ENCODE data around the gene AGAP3.

AGAP3 gene

GRCh38 chr7:151174246-151175046 lies 88.2 kb downstream of the AGAP3 start:
- FAIRE-seq (no peak), DNase-seq (ENCODE audit: insufficient read length, low spot score) (no peak)

DNA sequence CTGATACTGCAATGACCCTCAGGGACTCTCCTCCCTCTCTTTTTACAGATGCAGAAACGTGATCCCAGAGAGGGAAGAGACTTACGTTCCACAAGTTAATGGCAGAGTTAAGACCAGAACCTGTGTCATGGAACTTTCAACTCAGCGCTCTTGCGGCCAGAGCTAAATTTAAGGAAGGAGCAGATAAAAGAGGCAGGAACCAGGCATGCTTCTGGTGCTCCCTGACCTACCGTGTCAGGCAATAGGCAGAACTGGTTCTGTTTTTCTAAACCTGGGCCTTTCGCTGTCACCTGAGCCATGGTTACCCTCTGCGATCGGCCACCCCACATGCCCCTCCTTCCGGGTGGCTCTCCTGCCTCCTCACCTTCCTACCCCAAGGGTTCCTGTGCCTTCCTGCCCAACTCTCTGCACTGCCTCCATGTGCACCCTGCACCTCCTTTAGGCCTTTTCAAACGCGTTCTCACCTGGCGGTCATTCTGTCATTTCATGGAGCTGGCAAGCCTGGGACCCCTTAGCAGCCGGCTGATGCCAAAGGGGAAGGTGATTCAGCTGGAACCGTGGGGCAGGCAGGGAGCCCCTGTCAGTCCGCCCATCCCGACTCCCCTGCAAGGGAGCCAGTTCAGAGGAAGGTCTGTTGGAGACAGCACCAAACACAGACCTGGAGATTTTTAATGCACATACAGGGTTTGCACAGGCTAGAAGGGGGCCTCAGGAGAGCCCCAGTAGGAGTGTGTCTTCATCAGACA lies 88.9 kb downstream of the AGAP3 start:
- no peak for FAIRE-seq
- DNase-seq (ENCODE audit: insufficient read length, low spot score), result no peak

More at GRCh38 chr7:151174246-151175046, 88.2 kb downstream of the AGAP3 start:
- TF ChIP-seq, protein P1, sequence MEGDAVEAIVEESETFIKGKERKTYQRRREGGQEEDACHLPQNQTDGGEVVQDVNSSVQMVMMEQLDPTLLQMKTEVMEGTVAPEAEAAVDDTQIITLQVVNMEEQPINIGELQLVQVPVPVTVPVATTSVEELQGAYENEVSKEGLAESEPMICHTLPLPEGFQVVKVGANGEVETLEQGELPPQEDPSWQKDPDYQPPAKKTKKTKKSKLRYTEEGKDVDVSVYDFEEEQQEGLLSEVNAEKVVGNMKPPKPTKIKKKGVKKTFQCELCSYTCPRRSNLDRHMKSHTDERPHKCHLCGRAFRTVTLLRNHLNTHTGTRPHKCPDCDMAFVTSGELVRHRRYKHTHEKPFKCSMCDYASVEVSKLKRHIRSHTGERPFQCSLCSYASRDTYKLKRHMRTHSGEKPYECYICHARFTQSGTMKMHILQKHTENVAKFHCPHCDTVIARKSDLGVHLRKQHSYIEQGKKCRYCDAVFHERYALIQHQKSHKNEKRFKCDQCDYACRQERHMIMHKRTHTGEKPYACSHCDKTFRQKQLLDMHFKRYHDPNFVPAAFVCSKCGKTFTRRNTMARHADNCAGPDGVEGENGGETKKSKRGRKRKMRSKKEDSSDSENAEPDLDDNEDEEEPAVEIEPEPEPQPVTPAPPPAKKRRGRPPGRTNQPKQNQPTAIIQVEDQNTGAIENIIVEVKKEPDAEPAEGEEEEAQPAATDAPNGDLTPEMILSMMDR (IDR thresholded peaks at IDR 0.05; ENCODE audit: insufficient read depth, missing control alignments), result no peak

DNA sequence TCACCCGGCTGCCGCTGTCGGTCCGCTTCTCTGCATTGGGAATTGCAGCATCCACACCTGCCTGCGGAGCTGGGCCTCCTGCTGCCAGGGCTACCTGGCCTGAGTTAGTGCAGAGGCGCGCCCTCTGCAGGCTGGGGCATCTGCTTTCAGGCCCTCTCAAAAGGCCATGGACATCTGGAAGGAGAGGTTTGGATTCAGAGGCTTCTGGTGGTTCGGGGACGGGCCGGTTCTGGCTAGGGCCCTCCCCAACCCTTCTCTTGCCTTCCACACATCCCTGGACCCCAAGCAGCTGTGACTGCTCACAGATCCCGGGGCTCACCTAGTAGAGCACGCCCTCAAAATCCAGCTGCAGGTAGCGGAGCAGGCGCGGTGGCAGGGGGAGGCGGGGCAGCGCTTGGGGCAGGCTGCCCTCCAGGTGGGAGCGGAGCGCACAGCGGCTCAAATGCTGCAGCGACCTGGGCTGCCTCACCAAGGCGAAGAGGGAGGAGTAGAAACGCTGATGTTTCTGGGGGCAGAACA lies 89.6 kb downstream of the AGAP3 start:
- FAIRE-seq (no peak), DNase-seq (ENCODE audit: insufficient read length, low spot score) (no peak)
- TF ChIP-seq, protein P1 (IDR thresholded peaks at IDR 0.05; ENCODE audit: insufficient read depth, missing control alignments), result no peak

More for the DNA sequence above, 88.9 kb downstream of the AGAP3 start:
- TF ChIP-seq, protein P1 (IDR thresholded peaks at IDR 0.05; ENCODE audit: insufficient read depth, missing control alignments), result no peak

DNA sequence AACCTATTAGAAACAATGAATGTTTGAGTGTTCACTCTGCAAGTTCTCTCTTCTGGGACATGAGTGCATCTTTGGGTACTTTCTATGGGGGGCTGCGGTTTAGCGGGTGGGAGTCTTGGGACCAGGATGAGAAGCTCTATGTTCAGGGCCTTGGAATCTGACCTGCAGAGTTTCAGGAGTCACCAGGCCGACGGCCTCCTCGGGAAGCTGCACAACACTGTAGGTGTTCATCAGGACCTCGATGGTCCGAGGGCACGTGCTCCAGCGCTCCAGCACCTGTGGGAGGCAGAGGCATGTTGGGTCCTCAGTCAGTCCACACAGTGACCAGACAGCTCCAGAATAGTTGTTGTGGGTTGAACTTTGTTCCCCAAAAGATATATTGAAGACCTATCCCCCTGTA lies 90.1 kb downstream of the AGAP3 start:
- TF ChIP-seq, protein P1 (IDR thresholded peaks at IDR 0.05; ENCODE audit: insufficient read depth, missing control alignments), result no peak
- FAIRE-seq (no peak), DNase-seq (ENCODE audit: insufficient read length, low spot score) (no peak)

DNA sequence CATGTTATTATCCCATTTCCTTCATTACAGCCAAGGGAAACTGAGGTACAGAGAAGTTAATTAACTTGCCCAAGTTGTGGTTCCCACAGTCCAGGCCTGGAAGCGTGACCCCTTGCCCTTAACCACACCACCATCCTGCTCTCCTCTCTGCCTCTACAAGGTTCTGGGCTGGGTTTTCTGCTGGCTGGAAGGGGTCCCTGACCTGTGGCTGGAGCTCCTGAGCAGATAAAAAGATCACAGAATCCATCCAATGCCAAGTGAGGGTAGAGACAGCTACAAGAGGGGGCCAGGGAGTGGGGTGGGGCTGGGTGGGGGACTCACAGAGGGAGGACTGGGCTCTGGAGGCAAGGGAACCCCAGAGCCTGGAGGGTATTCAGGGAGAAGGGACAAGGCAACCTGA lies 91.0 kb downstream of the AGAP3 start:
- FAIRE-seq, result no peak
- DNase-seq (ENCODE audit: insufficient read length, low spot score), result no peak
- TF ChIP-seq, protein P1 (IDR thresholded peaks at IDR 0.05; ENCODE audit: insufficient read depth, missing control alignments), result no peak

DNA sequence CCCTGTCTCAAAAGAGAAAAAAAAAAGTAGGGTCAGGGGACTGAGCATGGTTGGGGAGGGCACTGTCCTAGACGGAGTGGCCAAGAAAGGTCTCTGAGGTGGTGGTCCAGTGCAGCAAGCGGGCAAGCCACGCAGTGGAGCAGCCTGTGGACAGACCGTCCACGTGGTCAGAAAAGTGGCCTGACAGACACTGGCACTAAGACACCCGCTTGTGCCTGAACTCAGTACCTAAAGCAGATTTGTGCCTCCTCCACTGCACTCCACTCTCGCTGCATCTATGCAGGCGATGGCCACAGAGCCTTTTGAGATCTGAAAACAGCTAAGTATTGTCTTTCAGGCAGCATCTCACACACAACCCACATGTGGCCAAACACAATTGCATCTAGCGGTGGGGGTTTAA lies 92.0 kb downstream of the AGAP3 start:
- DNase-seq (ENCODE audit: insufficient read length, low spot score) (no peak), FAIRE-seq (no peak)
- TF ChIP-seq, protein P1 (IDR thresholded peaks at IDR 0.05; ENCODE audit: insufficient read depth, missing control alignments), result no peak

All from D721Med (cell line).